GM12864 (cell line): Measurements from ENCODE around the gene CC2D1B.

Source experiments
- DNase-seq: peaks from one replicate; pipeline ENCODE4 v3.0.0-alpha.2; 2011; ENCODE audit warnings: low read depth
- H3K4me3 ChIP-seq: 2 replicates; pipeline ENCODE4 v1.5.1; 2011; ENCODE audit warnings: mild to moderate bottlenecking, low read depth, low read length, control low read depth
- CTCF ChIP-seq: IDR thresholded peaks from 2 replicates; pipeline ENCODE4 v1.5.1; 2011; ENCODE audit warnings: low read depth, mild to moderate bottlenecking, moderate library complexity, low read length, control low read depth, inconsistent platforms; ENCODE audit errors: missing control alignments

Gene CC2D1B

GRCh38 chr1:52334906-52335528 is 31.0 kb downstream of the CC2D1B start:
- TF ChIP-seq CTCF = no peak
- no peak for DNase-seq
- no peak overlapping the region for H3K4me3 ChIP-seq

GRCh38 chr1:52332411-52332810 is 33.6 kb downstream of the CC2D1B start:
- no peak for DNase-seq
- H3K4me3 ChIP-seq = no peak overlapping the region
- no peak for TF ChIP-seq CTCF

- no peak for TF ChIP-seq CTCF
- no peak for DNase-seq
- no peak overlapping the region for H3K4me3 ChIP-seq
Observed at GRCh38 chr1:52328615-52329014, 37.4 kb downstream of the CC2D1B start.

GRCh38 chr1:52325786-52326185 is 40.2 kb downstream of the CC2D1B start:
- TF ChIP-seq CTCF = no peak
- no peak for DNase-seq
- no peak overlapping the region for H3K4me3 ChIP-seq

- DNase-seq = no peak
- TF ChIP-seq CTCF = no peak
- H3K4me3 ChIP-seq = no peak overlapping the region
Observed at GRCh38 chr1:52323731-52324130, 42.3 kb downstream of the CC2D1B start.

GRCh38 chr1:52321061-52321460 is 44.9 kb downstream of the CC2D1B start:
- DNase-seq = no peak
- TF ChIP-seq CTCF = no peak

More at GRCh38 chr1:52321061-52321460, 44.9 kb downstream of the CC2D1B start:
- no peak overlapping the region for H3K4me3 ChIP-seq
